NCI-H1436 treated with DMSO at 0.1 percent for 48 hours (cell line): Measurements from ENCODE around the gene USP19.

Experiments
- DNase-seq: peaks from one replicate; lab custom pipeline; 2025; lab: John Stamatoyannopoulos, UW

Gene USP19

DNA sequence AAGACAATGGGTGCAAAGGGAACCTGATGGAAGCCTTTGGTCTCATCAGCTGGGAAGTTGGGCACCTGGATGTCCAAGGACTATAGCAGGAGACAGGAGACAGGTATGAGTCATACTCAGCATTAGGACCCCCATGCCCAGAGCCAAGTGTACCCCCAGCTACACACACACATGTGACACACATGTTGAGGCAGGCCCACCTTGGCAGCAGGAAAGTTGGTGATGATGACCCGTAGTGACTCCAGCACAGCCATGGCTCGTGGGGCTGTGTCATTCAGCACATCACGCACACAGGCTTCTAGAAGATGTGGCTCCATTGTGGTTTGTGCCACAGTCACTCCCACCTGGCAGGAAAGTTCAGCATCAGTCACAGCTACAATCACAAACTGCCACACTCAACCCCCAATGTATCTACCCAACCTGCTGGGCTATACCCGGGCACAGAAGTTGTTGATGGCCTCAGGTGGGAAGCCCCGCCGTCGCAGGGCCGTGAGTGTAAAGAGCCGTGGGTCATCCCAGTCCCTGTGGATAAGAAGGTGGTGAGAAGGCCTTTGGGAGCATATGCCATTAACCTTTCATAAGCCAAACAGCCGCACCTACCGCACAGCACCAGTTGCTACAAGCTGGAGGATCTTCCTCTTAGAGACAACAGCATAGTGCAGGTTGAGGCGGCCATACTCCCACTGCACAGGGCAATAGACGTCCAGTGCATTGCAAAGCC is 21.6 kb downstream of the USP19 start:
- no peak for DNase-seq

DNA sequence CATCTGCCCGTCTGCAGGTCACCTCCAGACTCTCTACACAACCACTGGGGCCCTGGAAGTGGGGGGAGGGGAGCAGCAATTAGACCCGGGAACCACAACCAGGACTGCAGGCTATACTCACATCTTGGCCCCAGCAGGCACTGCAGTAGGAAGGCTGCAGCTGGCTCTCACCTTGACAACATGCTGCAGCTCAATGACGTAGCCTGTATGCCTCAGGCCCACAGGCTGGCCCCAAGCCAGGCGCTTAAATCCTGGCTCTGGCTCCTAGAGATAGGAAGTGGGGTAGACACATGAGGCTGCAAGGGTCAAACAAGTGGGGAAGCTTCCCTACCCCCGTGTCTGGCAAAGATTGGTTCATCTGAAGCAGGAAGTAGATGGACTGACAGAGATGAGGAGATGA is 22.2 kb downstream of the USP19 start:
- DNase-seq: no peak

DNA sequence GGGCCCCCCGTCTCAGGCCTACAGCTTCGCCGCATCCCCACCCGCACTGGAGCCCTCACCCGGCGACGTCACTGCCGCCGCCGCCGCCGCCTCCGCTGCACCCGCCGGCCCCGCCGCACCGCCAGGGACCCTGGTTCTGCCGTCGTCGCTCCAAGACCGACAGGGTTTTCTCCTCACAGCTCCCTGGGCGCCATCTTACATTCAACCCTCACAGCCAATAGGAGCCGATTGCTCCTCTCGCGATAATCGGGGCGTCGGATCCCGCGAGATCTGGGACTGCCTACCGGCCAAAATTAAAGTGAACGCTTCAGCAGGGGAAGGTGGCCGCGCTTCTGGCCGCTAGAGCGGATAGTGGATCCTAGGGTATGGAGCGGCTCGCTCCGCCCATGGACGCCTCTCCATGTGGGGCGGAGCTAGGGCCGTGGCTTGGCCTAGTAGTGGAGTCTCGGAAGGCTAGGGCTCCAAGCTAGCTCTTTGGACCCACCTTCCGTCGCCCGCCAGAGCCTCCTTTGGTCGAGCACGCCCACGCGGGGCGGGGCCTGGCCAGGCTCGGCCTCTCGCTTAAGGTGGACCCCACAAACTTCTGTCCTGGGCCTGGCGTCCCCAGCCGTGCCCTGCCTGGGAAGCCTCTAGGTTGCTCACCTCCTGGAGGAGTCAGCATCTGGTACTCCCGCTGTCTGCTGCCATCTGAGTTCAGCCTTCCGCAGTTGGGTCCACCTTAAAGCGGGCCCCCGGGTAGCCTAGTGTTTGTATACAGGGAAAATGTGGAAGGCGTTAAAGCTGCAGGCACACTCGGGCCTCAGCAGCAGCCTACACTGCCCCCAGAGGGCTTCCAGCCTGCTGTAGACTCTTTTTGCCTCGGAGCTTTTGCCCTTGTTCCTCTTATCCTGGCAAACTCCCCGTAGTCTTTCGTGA is 26.5 kb downstream of the USP19 start, which contains the start of gene QRICH1:
QRICH1 (minus strand) TSS at position 219 of the 915 bp plus-strand sequence. CDS start 17,054 bp downstream, outside the sequence.
- peak; percentile 50 for DNase-seq

DNA sequence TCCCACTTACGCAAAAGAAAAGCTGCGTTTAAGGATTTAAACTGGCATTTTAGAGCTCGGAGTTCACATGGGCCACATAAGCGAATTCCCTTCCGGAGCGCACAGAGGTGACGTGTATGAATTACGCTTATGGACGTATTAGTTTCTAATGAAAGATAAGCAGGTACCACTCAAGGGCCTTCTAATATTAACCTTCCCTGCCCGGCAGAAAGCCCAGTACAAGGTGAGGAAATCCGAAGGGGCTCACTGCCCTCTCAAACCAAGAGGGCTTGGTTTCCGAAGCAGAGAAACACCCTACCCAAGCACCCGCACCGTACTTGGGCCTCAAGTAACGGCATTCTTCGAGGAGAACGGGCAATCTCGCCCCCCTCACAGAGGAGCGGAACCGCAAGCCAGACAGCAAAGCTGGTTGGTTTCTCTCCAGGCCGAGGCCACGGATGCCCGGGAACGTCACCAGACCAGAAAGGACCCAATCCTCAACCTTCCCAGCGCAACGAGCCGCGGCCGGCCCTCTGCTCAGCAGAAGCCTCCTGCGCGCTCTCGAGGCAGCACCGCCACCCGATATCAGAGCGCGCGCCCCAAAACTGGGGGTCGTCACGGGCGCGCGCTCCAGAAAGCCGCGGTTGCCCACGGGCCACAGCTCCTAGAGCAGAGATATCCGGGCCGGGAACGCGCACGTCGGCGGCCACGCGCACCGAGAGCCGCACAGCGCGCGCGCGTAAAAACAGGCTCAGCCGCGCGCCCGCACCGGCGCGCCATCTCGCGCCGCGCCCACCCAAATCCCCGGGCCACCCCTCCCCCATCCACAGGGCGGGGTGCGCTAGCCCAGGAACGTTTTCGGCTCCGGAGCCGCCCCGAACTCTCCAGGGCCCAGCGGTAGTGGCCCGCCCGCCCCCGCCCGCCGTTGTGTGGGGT is 27.4 kb downstream of the USP19 start:
- DNase-seq: no peak

DNA sequence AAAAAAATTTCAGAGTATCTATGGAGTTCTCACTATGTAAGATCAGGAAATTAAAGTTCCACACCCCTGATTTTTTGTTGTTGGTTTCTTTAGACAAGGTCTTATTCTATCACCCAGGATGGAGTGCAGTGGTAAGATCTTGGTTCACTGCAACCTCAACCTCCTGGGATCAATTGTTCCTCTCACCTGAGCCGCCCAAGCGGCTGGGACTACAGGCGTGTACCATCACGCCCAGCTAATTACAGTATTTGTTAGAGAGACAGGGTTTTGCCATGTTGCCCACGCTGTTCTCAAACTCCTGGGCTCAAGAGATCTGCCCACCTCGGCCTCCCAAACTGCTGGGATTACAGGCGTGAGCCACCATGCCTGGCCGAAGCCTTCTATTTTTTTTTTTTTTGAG is 39.2 kb downstream of the USP19 start:
- DNase-seq: no peak

DNA sequence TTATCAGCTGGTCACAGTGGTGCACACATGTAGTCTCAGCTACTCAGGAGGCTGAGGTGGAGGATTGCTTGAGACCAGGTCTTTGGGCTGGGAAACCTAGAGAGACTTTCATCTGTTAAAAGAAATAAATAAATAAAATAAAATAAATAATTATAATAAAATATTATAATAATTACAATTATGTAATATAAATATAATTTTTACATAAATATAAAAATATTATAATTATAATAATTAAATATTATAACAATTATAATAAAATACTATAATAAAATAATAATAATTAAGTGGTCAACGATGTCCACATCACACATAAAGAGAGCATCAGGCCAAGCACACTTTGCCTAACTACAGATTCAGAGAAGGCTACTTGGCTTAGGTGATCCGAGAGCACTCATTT is 41.4 kb downstream of the USP19 start:
- DNase-seq: no peak

DNA sequence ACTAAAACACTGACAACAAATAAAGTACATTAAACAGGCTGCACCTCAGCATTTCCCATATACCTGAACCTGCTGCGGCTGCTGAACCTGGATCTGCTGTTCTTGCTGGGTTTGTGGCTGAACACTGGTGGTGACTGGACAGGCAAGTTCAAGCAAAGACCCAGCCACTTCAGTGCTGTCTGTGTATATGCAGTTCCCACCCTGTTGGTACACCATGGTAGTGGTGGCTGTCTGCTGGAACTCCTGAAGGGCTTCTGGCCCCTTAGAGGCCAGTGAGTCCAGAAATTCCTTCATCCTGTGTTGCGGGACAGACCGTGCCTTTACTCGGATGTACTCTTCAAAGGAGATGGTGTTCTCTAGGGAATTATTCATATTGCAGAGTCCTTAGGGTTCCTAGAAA is 44.0 kb downstream of the USP19 start:
- no peak for DNase-seq

DNA sequence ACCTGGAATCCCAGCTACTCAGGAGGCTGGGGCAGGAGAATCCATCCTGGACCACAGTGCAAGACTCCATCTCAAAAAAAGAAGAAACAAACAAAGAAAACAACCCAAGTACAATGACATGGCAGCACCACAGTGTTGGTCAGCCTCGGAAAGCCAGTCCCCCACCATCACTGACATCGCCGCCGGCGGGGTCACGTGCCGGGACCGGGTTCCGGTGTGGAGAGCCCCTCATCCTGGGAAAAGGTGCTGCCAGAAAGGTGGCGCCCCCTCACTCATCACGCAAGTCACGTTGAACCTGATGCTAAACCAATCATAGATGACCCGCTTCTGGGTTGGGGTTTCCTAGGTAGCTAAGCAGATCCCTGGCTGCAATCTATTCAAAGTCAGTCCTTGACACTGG is 44.5 kb downstream of the USP19 start:
- no peak for DNase-seq
